Osteocyte (in vitro differentiated cells): ENCODE results near the gene CYTH1. TPM values are rescaled to one million over a fixed set of nuclear protein-coding genes. Genes with fewer than 3 reads are reported as not detected.

Experiments
- DNase-seq: peaks from one replicate; pipeline ENCODE4 v3.0.0; 2021; ENCODE audit warnings: mixed read lengths; ENCODE audit not compliant: unreplicated experiment; ENCODE audit errors: extremely low spot score
- H3K27ac Mint-ChIP-seq: one replicate; pipeline ENCODE4 v1.8.0; 2021; ENCODE audit warnings: mild to moderate bottlenecking, mixed read lengths; ENCODE audit not compliant: unreplicated experiment
- H3K27me3 Mint-ChIP-seq: one replicate; pipeline ENCODE4 v1.8.0; 2021; ENCODE audit warnings: mixed read lengths; ENCODE audit not compliant: unreplicated experiment
- H3K36me3 Mint-ChIP-seq: one replicate; pipeline ENCODE4 v1.8.0; 2021; ENCODE audit warnings: mixed read lengths; ENCODE audit not compliant: unreplicated experiment
- H3K4me1 Mint-ChIP-seq: one replicate; pipeline ENCODE4 v1.8.0; 2021; ENCODE audit warnings: mixed read lengths; ENCODE audit not compliant: unreplicated experiment
- H3K4me3 Mint-ChIP-seq: one replicate; pipeline ENCODE4 v1.8.0; 2021; ENCODE audit warnings: mild to moderate bottlenecking, moderate library complexity, mixed read lengths; ENCODE audit not compliant: unreplicated experiment
- H3K9me3 Mint-ChIP-seq: one replicate; pipeline ENCODE4 v1.8.0; 2021; ENCODE audit warnings: mixed read lengths; ENCODE audit not compliant: unreplicated experiment
- total RNA-seq: library from RNA; stranded (reverse); gene quantifications from 2 replicates; pipeline ENCODE4 v1.2.1, GENCODE V29; 2021
- TF ChIP-seq, protein P1 (sequence below): fragments of 200-600 bp; sonication (generic); IDR thresholded peaks from 2 replicates; pipeline ENCODE4 v1.5.0; 2021; ENCODE audit warnings: antibody characterized with exemption, mild to moderate bottlenecking, moderate library complexity

CYTH1 gene
- total RNA-seq, 1 donor from 2014 or later = 113 TPM

DNA sequence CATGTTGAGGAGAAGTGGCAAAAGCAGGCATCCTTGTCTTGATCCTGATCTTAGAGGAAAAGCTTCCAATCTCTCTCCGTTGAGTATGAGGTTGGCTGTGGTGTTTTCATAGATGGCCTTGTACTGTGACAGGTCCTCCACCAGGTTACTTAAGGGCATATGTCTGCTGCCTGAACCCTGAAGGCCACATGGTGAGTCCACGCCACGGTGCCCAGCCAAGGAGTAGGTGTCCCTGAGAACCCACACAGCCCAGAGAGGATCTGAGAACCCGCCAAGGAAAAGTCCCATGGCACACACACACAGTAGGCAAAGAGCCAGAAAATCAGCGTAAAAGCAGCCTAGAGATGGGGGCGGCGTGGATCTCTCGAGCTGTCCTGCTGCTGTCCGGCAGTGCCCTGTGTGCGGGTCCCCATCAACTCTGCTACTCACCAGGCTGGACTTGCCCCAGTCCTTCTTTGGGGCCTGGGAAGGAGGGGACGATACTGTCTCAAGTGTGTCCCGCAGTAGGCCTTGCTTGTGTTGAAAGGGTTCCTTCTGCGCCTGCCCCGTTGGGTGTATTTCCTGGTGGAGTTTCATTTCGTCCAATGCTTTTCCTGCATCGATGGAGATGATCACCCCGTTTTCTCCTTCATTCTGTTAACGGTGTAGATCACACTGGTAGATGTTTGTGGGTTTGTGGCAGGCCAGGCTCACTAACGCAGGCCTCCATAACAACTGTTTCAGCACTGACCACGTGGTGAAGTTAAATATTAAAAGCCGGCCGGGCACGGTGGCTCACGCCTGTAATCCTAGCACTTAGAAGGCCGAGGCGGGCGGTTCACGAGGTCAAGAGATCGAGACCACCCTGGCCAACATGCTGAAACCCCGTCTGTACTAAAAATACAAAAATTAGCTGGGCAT lies 114.1 kb downstream of the CYTH1 start:
- Mint-ChIP-seq H3K4me3 (no peak overlapping the region), H3K27me3 (no peaks in the 10 kb centered on the region), H3K36me3 (peaks cover 12% of the 10 kb centered on the region), H3K9me3 (no peaks in the 10 kb centered on the region), H3K27ac (no peak overlapping the region), H3K4me1 (peaks cover 33% of the 10 kb centered on the region)
- DNase-seq = no peak
- TF ChIP-seq, protein P1, sequence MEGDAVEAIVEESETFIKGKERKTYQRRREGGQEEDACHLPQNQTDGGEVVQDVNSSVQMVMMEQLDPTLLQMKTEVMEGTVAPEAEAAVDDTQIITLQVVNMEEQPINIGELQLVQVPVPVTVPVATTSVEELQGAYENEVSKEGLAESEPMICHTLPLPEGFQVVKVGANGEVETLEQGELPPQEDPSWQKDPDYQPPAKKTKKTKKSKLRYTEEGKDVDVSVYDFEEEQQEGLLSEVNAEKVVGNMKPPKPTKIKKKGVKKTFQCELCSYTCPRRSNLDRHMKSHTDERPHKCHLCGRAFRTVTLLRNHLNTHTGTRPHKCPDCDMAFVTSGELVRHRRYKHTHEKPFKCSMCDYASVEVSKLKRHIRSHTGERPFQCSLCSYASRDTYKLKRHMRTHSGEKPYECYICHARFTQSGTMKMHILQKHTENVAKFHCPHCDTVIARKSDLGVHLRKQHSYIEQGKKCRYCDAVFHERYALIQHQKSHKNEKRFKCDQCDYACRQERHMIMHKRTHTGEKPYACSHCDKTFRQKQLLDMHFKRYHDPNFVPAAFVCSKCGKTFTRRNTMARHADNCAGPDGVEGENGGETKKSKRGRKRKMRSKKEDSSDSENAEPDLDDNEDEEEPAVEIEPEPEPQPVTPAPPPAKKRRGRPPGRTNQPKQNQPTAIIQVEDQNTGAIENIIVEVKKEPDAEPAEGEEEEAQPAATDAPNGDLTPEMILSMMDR = no peak

GRCh38 chr17:78667091-78667490 lies 115.0 kb downstream of the CYTH1 start:
- DNase-seq = no peak
- Mint-ChIP-seq H3K27ac (peak overlapping the region; percentile 60), H3K4me3 (no peak overlapping the region), H3K9me3 (no peaks in the 10 kb centered on the region), H3K4me1 (peaks cover 29% of the 10 kb centered on the region), H3K27me3 (no peaks in the 10 kb centered on the region), H3K36me3 (peaks cover 9% of the 10 kb centered on the region)
- TF ChIP-seq, protein P1 = no peak

DNA sequence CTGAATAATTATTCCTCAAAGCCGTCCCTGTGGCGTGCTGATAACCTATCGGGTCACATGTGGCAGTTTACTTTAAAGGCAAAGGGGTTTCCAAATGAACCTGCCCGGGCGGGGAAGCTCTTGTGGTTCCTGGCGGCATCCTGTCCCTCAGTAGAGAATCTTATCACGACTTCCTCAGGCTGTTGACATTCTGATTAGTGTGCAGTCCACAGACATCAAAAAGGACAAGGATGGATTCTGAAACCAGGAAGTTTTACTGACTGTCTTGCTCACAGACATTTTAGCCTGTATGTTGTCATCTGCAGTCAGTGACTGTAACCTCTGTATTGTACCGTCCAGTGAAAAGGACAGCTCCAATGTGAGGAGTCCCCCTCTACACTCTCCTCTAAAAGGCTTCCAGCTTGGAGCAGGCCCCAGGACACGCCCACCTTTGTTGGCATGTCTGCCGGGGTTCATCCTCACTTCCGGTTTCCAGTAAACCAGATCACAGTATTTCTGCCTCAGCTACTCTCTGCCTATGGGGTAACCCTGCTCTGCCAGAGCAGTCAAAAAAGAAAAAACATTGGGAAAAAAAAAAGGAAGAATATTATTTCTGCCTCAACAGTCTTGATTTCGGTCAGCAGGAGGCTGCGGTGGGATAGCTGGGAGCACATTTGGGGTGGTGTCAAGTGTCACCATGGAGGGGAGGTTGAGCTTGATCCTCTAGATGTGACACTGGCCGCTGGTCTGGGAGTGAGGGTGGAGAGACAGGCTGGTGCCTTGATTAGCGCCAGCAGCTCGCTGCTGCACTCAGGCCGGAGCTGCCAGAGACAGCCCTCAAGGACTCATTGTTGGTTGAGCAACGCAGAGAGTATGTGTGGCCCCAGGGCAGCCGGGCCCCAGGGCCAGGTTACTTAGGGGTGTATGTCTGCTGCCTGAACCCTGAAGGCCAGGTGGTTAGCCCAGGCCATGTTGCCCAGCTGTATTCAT lies 115.8 kb downstream of the CYTH1 start:
- Mint-ChIP-seq H3K36me3 (peaks cover 6% of the 10 kb centered on the region), H3K4me1 (peaks cover 35% of the 10 kb centered on the region), H3K27me3 (no peaks in the 10 kb centered on the region), H3K9me3 (no peaks in the 10 kb centered on the region), H3K4me3 (no peak overlapping the region), H3K27ac (peak overlapping the region; percentile 77)
- TF ChIP-seq, protein P1 = no peak
- no peak for DNase-seq

- Mint-ChIP-seq H3K9me3 (no peaks in the 10 kb centered on the region), H3K36me3 (peaks cover 3% of the 10 kb centered on the region), H3K4me1 (peaks cover 43% of the 10 kb centered on the region), H3K4me3 (no peak overlapping the region), H3K27me3 (no peaks in the 10 kb centered on the region), H3K27ac (peak overlapping the region; percentile 77)
- DNase-seq = no peak
- TF ChIP-seq, protein P1 = no peak
Measured at GRCh38 chr17:78665387-78665951, 116.6 kb downstream of the CYTH1 start.
